Measurements from ENCODE around the gene NUTM2F.

Gene NUTM2F

GRCh38 chr9:94301583-94301982, 26.9 kb downstream of the NUTM2F start:
- Histone ChIP-seq H3K4me2 (ENCODE audit: low read length) (no peak overlapping the region), H2AFZ (ENCODE audit: low read depth, low read length) (no peak overlapping the region), H3K27ac (ENCODE audit: low read length) (no peak overlapping the region), H3K27me3 (ENCODE audit: low read depth, low read length) (no peaks in the 10 kb centered on the region), H3K79me2 (ENCODE audit: low read length) (no peaks in the 10 kb centered on the region), H3K4me3 (ENCODE audit: low read length) (no peak overlapping the region), H3K36me3 (replicated peaks; ENCODE audit: low read depth, low read length) (peaks cover 2% of the 10 kb centered on the region), H4K20me1 (ENCODE audit: insufficient read depth, low read length) (no peaks in the 10 kb centered on the region), H3K9ac (ENCODE audit: low read length) (no peak overlapping the region), H3K4me1 (ENCODE audit: low read length) (no peaks in the 10 kb centered on the region), H3K9me3 (ENCODE audit: insufficient read depth, low read length) (no peaks in the 10 kb centered on the region)
- TF ChIP-seq EZH2phosphoT487 (IDR thresholded peaks at IDR 0.05; ENCODE audit: low read depth) = no peak
- TF ChIP-seq CTCF (IDR thresholded peaks at IDR 0.05; ENCODE audit: low read depth, low read length) = no peak

GRCh38 chr9:94300470-94301301, 27.8 kb downstream of the NUTM2F start:
- no peaks in the 10 kb centered on the region for H3K27me3 ChIP-seq (ENCODE audit: low read depth, low read length)
- no peaks in the 10 kb centered on the region for H3K4me1 ChIP-seq (ENCODE audit: low read length)
- no peak overlapping the region for H3K27ac ChIP-seq (ENCODE audit: low read length)
- peaks cover 8% of the 10 kb centered on the region for H3K36me3 ChIP-seq (replicated peaks; ENCODE audit: low read depth, low read length)
- no peaks in the 10 kb centered on the region for H3K9me3 ChIP-seq (ENCODE audit: insufficient read depth, low read length)
- no peak overlapping the region for H2AFZ ChIP-seq (ENCODE audit: low read depth, low read length)
- no peak for TF ChIP-seq CTCF (IDR thresholded peaks at IDR 0.05; ENCODE audit: low read depth, low read length)
- TF ChIP-seq EZH2phosphoT487 (IDR thresholded peaks at IDR 0.05; ENCODE audit: low read depth) = no peak
- no peak overlapping the region for H3K4me3 ChIP-seq (ENCODE audit: low read length)
- H3K4me2 ChIP-seq (ENCODE audit: low read length) = no peak overlapping the region
- no peak overlapping the region for H3K9ac ChIP-seq (ENCODE audit: low read length)
- H3K79me2 ChIP-seq (ENCODE audit: low read length) = no peaks in the 10 kb centered on the region
- H4K20me1 ChIP-seq (ENCODE audit: insufficient read depth, low read length) = no peaks in the 10 kb centered on the region

GRCh38 chr9:94298949-94299599, 29.4 kb downstream of the NUTM2F start:
- no peaks in the 10 kb centered on the region for H3K27me3 ChIP-seq (ENCODE audit: low read depth, low read length)
- H3K4me1 ChIP-seq (ENCODE audit: low read length) = no peaks in the 10 kb centered on the region
- no peaks in the 10 kb centered on the region for H3K79me2 ChIP-seq (ENCODE audit: low read length)
- H3K36me3 ChIP-seq (replicated peaks; ENCODE audit: low read depth, low read length) = peaks cover 14% of the 10 kb centered on the region
- no peak overlapping the region for H3K27ac ChIP-seq (ENCODE audit: low read length)
- no peak overlapping the region for H3K4me3 ChIP-seq (ENCODE audit: low read length)
- no peak for TF ChIP-seq EZH2phosphoT487 (IDR thresholded peaks at IDR 0.05; ENCODE audit: low read depth)
- TF ChIP-seq CTCF (IDR thresholded peaks at IDR 0.05; ENCODE audit: low read depth, low read length) = no peak
- no peak overlapping the region for H3K4me2 ChIP-seq (ENCODE audit: low read length)
- no peak overlapping the region for H2AFZ ChIP-seq (ENCODE audit: low read depth, low read length)
- no peaks in the 10 kb centered on the region for H3K9me3 ChIP-seq (ENCODE audit: insufficient read depth, low read length)
- H3K9ac ChIP-seq (ENCODE audit: low read length) = no peak overlapping the region
- no peaks in the 10 kb centered on the region for H4K20me1 ChIP-seq (ENCODE audit: insufficient read depth, low read length)

- Histone ChIP-seq H3K4me2 (ENCODE audit: low read length) (no peak overlapping the region), H3K9me3 (ENCODE audit: insufficient read depth, low read length) (no peaks in the 10 kb centered on the region), H3K79me2 (ENCODE audit: low read length) (no peaks in the 10 kb centered on the region), H3K4me3 (ENCODE audit: low read length) (no peak overlapping the region), H4K20me1 (ENCODE audit: insufficient read depth, low read length) (no peaks in the 10 kb centered on the region), H3K36me3 (replicated peaks; ENCODE audit: low read depth, low read length) (peaks cover 12% of the 10 kb centered on the region), H3K27me3 (ENCODE audit: low read depth, low read length) (no peaks in the 10 kb centered on the region), H3K4me1 (ENCODE audit: low read length) (no peaks in the 10 kb centered on the region), H2AFZ (ENCODE audit: low read depth, low read length) (no peak overlapping the region), H3K9ac (ENCODE audit: low read length) (no peak overlapping the region), H3K27ac (ENCODE audit: low read length) (no peak overlapping the region)
- TF ChIP-seq CTCF (IDR thresholded peaks at IDR 0.05; ENCODE audit: low read depth, low read length) (no peak), EZH2phosphoT487 (IDR thresholded peaks at IDR 0.05; ENCODE audit: low read depth) (no peak)
Observed at GRCh38 chr9:94289691-94290090, 38.8 kb downstream of the NUTM2F start.

Data from OCI-LY3 (cell line).